Skin of body (tissue), 2 donors: Measurements from ENCODE around the gene ACKR3. TPM values are rescaled to one million over a fixed set of nuclear protein-coding genes. Genes with fewer than 3 reads are reported as not detected.
A peak's percentile ranks its signal among the peaks of the same experiment; 100 is the strongest.

Experiments used
- DNase-seq: peaks from one replicate; lab custom pipeline; 2025; lab: John Stamatoyannopoulos, UW
- total RNA-seq: library from RNA; depleted of rRNA; stranded (reverse); fragments of >200 nt; gene quantifications from one replicate; pipeline ENCODE4 v1.2.3, GENCODE V29; 2014

Gene ACKR3
- total RNA-seq, 1 donor from 2014 or later, result 27.3 TPM

DNA sequence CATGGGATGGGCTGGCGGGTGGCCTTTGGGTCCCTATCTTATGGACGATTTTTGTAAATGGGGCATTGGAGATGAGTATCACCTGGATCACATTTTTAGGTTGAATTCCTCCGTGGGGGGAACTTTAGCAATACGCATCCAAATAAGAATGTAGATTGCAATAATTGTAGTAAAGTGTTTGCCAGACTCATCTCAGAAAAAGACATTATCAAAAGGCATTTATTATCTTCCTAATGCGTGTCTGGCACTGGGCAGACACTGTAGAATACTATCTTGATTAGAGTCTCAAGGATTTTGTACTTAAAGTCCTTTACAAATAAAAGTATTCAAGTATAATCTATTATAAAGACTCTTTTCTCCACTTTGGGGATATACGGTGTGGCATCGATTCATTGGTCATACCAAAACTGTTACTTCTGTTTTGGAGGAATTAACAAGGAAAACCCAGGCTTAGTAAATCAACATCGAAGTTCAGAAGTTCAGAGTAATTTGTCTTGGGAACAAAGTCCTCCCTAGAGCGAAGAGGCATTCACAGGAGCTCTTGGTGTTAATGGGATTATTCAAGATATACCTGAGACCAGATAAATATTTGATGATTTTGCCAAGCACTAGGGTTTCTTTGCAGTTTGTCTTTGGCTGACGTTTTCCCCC is 578 bp upstream of the ACKR3 start:
- peak; percentile 54 for DNase-seq

DNA sequence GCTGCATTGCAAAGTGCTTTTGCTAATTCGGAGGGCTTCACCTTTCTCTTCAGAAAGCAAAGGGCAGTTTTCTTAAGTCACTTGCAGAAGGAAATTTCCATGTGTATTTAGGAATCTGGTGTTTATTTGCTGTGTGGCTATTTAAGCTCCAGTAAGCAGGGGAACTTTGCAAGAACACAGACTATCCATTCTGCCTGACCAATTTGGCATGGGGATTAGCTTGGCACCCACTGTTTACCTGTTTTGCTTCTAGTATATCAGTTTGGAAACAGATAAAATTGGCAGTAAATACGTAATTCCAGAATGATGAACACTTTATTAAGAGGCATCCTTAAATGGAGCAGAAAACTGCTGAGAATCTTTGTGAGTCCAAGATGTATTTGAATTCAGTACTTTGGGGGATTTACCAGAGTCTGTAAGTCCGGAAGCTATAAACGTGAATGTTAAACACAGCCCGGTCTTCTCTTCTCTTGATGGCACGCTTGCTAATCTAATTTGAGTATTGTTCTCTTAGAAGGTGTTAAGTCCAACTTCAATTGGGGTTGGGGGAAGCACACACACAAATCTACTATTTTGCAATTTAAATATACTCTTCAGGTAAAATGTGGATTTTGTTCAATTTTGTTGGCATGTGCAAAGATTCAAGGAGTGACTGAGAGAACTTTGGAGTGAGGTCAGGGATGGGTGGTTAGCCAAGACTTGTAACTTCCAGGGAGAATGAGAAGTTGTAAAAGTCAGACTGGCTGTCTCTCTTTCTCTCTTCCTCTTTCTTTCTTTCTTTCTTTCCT is 650 bp downstream of the ACKR3 start:
- DNase-seq, result peak; percentile 35

DNA sequence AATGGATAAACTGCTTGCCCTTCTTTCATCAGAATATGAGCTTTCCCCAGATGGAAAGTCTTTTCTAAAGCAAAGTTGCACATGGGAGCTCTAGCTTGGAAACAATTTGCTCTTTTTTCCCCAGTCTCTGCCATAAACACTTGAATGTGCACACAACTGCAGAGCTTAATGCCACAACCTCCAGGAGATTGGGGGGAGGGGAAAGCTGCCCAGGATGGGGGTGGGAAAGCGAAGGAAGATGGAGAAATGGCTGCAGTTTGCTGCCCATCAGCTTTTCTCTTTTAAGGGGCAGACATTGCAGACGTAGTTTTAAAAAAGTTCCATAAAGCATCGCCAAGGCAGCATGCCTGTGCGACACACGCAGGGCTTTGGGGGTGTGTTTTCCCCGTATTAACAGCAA is 1.5 kb downstream of the ACKR3 start:
- peak; percentile 62 for DNase-seq

DNA sequence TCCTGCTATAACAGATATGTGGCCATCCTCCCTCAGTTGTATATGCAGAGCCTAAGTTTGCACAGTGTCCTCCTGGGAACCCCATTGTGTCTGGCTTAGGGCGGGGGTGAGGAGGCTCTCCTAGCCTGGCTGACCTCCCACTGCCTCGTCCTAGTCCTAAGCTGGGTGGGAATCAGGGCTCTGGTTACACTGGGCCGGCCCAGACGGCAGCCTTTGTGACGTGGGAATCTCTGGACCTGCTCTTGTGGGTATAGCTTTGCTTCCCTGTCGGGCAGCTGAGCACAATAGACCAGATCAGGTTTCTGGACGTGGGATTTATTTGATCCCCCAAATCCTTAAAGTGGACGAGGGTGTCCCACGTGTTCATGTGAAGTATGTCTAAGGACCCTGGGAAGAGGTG is 2.9 kb downstream of the ACKR3 start:
- no peak for DNase-seq

DNA sequence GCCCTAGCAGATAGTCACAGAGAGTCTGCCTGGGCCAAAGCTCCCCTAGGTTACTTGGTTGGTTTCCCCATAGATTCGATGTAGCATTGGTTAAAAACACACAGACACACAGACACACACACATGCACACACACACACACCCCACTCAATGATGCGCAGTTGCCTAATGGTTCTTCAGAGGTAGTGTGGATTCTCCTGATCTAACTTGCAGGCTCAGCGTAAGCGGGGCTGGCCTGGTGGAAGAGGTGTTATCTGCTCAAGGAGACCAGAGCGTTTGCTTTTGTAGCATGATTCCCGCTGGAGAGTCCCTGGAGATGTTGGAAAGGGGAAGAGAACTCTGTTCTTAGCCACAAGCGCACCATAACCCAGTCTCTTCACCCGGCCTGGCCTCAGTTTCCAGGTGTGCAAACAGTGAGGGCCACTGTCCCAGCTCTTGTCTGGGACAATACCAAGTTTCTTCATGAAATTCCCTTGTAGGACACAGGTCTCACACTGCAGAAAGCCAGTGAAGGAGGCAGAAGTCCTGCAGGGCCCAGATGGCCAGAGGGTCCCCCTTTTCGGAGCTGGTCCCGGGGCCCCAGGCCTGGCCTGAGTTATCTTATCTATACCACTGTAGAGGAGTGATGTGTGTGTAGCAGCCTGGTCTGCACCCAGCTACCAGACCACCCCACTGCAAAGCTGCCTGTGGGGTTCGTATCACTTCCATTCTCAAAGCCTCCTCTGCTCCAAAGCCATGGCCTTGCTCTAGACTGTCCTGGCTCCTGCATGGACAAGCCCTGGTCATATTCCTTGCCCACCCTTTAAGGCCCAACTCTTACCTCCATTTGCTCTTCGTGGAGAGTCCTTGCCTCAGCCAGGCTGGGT is 3.7 kb downstream of the ACKR3 start:
- DNase-seq, result no peak

DNA sequence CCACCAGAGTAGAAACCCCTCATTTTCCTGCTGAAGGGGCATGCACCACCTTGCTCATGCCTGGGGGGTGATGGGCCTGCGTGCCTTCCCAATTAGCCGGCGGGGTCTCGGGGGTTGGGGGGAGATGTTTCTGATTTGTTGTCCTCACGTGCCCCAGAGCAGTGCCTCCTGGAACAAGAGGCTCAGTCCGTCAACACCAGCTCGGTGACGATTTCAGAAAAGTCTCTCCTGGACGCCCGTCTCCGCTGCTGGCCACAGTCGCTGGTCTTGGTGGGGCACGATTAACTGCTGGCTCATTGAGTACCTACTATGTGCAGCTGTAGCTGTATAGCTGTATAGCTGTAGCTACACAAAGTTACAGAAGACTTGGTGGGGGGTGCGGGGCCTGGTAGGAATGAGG is 4.4 kb downstream of the ACKR3 start:
- DNase-seq, result no peak

DNA sequence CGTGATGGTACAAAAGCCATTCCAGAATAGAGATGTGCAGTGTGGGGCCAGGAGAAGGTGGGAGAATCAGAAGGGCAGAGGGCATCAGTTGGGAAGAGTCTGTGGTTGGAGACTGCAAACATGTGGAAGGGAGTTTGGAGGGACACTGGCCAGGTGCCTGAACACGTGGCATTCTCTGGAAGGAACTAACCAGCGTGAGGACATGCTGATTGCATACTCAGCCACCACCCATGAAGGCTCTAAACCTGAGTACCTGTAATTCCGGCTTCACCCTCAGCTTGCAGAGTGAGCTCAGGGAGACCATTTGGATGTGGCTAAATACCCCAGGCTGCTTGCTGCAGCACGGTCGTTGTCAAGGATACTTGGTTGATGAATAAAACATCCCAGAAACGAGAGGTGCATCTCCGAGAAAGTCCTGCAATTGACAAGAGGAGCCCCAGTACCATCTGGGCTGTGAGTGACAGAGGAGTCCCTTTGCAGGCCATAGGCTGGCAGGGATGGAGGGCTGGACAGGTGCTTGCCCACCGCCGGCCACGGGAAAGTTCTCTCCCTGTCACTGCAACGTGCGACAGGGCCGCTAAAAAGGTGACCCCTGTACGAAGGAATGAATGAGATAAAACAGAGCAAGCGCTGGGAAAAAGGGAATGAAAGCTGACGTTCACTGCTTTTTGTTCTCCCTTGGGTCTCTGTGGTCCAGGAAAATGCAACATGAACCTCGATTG is 5.0 kb downstream of the ACKR3 start:
- DNase-seq, result no peak

DNA sequence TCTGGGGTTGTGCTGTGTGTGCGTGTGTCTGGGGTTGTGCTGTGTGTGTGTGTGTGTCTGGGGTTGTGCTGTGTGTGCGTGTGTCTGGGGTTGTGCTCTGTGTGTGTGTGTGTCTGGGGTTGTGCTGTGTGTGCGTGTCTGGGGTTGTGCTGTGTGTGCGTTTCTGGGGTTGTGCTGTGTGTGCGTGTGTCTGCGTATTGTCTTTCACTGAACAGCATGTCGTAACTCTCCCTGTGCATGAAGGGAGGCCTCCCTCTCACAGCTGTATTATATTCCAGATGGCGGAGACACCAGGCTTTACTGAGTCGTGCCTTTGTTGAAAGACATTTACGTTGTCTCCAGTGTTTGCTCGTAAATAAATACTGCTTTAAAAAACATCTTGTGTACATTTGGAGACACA is 5.9 kb downstream of the ACKR3 start:
- DNase-seq, result peak; percentile 88

DNA sequence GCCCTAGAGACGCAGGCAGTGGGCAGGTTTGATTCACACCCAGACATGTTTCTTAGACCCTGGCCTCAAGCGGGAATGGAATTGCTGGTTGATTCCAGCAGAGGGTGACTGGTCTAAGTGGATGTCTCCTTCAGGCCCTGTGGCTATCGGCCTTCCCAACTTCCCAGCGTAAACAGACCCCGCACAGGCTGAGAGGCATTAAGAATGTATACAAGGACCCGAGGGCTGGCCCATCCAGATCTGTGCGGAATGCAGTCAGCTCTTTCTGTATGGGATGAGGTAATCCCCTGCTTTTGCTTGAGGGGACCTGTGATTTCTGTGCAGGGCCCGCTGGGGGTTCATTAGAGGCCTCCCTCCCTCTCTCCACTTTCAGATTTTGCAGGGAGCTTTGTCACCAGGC is 6.5 kb downstream of the ACKR3 start:
- DNase-seq, result peak; percentile 15

DNA sequence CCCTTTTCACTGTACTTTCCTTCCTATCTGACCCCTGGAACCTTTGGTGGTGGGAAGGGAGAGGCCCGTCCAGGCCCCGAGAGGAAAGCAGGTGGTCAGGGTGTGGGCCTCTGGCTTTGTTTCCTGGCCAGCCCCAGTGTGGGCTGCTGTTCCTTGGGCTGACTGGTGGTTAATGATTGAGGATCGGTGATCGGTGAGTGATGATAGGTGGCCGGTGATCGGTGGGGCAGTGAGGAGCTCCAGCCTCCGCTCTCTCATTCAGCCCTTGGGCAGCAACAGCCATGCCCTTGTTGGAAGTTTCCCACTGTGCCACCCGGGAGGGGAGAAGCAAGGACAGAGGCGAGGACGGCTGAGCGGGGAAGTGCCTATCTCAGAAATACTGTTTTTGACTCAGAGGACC is 7.3 kb downstream of the ACKR3 start:
- DNase-seq, result no peak

DNA sequence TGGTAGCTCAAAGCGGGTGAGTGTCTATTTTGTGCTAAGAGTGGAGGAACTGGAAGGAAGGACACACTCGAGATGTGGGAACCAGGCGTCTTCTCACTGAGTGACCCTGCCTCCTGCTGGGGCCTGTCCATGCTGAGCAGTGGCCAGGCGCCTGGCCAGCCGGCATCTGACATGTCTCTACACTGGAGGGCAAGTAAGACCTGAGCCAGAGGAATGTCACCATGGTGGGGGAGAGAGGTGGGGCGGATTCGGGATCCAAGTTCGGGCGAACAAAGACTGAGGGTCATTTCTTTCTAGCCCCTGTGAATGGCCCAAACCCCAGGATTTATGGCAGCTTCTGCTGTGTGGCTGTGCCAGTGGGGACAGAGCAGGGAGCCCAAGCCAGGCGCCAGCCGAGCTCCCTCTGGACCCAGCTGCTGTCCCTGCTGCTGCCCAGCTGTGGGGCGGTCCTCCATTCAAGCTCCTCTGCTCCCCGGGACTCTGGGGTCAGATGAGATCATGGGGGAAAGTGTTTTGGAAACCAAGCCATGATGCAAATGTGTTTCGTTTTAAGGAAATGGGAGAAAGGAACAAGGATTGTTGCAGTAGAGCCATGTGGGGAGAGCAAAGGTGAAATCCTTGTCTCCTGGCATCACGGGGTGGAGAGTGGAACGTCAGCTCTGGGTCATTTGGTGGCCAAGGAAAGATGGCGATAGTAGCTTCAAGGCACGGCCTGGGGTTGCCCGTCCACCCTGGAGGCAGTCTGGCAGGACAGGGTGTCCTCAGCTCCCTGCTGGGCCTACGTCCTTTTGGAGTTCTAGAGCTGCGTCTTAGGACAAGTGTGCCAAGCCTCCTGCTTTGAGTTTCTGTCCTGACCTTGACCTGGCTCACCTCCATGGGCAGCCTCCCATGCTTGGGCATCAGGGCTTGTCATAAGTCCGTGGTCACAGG is 8.1 kb downstream of the ACKR3 start:
- DNase-seq, result no peak

DNA sequence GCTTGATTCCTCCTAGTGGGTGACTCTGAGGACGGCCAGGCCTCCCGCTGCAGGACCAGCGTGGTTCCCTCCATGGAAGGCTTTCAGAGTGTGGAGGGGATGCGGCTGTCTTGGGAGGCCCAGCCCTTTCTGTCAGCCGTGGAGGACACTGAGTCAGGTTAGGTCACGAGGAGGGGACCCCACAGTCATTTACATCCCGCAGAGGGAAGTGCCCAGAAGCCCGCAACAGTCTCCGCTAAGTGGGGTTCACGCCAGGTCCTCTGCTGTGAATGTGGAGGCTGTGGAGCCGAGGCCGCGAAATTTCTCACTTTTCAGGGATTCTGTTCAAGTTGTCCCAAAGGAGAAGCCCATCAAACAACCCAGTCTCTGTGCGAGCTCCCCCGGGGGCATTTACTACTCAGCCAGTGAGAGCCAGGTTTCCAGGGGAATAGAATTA is 8.8 kb downstream of the ACKR3 start:
- no peak for DNase-seq

DNA sequence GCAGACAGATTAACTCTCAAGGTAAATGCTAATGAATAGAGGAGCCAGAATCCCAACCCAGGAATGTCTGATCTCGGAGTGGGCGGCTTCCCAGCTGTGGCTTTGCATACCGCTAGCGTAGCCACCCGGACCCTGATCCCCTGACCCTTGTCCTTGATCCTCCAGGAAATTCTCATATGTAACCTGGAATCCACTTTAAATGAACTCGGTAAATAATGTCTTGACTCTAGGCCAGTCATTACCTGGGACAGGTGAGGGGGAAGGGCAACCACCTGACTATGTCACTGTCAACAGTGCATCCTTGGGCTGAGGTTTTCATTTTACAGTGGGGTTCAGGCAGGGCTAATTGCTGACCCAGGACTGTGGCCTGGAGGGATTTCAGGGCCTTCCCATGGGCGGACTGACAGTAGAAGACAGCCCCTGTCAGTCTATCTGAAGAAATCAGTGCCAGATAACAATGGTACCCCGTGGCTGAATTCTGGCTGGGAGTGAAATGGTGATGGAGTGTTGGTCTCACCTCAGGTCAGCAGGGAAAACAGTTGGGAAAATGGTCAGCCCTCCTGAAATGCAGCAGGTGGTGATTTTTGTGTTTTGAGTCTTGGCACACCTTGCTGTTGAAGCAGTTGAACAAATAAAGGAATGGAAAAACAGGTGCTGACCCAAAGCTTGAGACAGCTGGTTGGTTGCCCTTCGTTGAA is 9.6 kb downstream of the ACKR3 start:
- no peak for DNase-seq

DNA sequence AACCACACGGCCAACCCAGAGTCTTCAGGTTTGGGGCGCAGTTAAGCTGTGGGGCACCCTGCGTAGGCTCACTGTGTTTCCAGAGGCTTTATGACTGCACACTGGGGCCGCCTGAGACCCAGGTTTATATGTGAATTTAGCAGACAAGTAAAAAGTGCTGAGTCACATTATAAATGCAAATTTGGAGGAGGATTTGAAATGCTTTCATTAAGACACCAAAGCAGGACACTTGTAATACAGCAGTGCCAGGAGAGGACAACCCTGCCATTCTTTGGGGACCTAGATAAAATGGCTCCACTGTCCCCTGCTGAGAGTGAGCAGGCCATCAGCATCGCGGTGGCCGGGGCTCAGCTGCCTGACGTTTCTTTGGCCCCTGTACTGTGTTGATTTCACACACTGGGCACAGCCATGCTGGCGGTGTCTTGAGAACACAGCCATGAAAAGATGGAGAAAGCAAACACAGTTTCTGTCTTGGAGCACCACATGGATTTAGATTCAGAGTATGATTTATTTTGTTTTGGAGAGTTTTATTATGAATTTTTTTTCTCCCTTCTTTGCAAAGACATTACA is 10.2 kb downstream of the ACKR3 start:
- DNase-seq, result no peak

DNA sequence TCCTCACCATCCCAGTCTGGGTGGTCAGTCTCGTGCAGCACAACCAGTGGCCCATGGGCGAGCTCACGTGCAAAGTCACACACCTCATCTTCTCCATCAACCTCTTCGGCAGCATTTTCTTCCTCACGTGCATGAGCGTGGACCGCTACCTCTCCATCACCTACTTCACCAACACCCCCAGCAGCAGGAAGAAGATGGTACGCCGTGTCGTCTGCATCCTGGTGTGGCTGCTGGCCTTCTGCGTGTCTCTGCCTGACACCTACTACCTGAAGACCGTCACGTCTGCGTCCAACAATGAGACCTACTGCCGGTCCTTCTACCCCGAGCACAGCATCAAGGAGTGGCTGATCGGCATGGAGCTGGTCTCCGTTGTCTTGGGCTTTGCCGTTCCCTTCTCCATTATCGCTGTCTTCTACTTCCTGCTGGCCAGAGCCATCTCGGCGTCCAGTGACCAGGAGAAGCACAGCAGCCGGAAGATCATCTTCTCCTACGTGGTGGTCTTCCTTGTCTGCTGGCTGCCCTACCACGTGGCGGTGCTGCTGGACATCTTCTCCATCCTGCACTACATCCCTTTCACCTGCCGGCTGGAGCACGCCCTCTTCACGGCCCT is 11.2 kb downstream of the ACKR3 start:
- no peak for DNase-seq

DNA sequence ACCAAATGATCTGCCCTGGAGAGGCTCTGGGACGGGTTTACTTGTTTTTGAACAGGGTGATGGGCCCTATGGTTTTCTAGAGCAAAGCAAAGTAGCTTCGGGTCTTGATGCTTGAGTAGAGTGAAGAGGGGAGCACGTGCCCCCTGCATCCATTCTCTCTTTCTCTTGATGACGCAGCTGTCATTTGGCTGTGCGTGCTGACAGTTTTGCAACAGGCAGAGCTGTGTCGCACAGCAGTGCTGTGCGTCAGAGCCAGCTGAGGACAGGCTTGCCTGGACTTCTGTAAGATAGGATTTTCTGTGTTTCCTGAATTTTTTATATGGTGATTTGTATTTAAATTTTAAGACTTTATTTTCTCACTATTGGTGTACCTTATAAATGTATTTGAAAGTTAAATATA is 11.9 kb downstream of the ACKR3 start:
- DNase-seq, result no peak

DNA sequence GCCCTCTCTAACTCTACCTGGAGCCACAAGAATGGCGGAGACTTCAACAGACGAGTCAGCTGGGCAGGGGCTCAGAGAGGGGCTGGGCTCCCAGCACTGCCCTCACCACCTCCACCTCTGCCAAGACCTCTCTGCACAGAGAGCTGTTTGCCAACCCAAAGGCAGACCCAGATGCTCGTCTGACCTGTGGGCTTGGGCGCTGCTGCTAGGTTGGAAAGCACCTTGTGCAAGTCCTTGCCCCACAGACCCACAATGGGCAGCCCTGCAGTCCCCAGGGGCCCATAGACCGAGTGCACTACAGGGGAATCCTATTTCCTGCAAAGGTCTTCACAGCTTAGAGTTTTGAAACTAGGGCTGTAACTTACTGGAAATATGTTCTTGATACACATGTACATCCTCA is 13.3 kb downstream of the ACKR3 start:
- no peak for DNase-seq

DNA sequence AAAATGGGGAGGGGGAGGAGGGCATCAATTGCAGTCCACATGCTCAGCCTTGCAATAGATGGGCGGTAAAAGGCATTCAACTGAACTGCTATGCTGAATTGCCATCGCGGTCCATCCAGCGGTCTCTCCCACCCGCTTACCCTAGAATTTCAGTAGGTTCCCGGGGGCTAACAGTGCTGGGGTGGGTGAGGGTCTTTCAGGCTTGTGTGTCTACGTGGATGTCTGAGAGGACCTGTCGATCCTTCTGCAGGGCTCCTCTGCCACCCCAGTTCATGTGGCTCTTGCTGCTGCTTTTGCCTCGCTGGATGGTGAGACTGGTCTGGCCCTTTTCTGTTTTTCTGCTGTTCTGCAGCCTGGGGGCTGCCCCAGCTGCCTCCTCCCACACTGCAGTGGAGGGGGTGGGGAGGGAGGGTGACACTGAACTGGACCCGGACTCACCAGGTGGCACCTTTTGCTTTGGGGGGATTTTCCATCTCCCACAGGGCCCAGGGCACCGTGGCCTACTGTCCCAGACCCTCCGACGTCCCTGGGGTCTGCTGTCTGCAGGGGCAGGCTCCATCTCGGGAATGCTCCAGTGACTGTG is 14.1 kb downstream of the ACKR3 start:
- DNase-seq, result no peak
